IPS-NIHi11 (cell line): ENCODE results near the gene SLC39A5.
"Not testable (repeated sequence)": the region's sequence is repeated elsewhere in the genome, so short reads cannot be mapped to it uniquely, and the experiment has no call there.

Source experiments
- DNase-seq: peaks from one replicate; pipeline ENCODE4 v3.0.0; 2012; ENCODE audit warnings: mixed read lengths, low spot score

The SLC39A5 gene

GRCh38 chr12:56278905-56279304, 49.1 kb downstream of the SLC39A5 start:
- DNase-seq: no peak

DNA sequence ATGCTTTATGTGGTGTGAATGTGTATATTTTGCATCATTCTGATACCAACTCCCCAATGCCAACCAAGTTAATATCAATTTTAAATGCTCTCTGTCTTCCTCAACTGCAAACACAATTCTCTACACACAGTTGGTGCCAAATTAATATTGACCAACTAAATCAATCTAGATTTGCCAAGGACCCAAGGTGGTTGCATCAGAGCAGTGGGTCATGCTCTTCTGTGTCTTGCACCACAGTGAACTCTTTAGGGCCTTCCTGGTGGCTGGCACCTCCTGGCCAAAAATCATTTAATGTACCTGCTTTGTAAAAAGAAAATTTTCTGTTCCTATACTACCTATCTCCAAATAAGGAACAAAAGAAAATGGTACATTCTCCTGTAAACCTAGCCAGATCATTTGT, 51.0 kb downstream of the SLC39A5 start:
- DNase-seq: no peak

- no peak for DNase-seq
These were observed 52.2 kb downstream of the SLC39A5 start for GRCh38 chr12:56282030-56282429.

GRCh38 chr12:56282579-56282978, 52.7 kb downstream of the SLC39A5 start:
- DNase-seq: no peak

DNA sequence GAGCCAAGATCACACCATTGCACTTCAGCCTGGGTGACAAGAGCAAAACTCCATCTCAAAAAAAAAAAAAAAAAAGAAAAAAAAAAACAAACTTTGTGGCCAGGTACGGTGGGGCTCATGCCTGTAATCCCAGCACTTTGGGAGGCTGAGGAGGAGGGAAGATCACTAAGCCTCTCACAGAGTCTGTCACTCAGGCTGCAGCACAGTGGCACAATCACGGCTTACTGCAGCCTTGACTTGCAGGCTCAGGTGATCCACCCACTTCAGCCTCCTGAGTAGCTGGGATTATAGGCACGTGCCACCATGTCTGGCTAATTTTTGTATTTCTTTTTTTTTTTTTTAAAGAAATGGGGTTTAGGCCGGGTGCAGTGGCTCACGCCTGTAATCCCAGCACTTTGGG, 54.4 kb downstream of the SLC39A5 start:
- DNase-seq: not testable (repeated sequence)

DNA sequence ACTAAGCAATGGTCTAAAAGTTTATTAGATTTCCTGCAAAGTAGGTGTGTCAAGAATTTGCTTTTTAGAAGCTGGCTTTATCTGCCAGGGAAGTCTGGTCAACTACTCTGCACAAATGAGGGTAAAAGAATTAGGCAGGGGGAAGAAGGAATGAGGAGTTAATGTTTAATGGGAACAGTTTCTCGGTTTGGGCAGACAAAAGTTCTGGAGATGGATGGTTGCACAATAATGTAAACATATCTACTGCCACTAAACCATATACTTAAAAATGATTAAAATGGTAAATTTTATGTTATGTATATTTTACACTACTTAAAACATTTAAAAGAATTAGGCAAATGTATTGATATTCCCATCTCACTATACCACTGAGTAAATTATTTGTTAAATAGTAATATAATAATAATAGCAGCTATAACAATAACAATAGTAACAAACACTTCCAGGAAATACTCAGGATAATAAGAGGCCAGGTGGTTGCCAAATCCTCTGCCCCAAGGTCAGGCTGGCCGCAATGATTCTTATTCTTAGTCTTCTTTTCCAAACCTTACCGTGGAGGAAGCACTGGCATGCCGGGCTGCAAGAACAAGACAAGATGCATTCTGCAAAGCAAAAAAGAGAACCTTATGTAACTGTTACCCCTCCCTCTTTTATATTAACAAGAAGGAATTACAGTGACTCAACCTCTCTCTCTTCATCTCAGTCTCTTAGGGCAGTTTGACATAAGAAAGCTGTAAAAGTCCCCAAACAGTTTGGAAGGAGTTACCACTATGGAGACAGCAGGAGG, 56.4 kb downstream of the SLC39A5 start:
- no peak for DNase-seq
